Common myeloid progenitor, CD34-positive (primary cell): ENCODE results near the gene SSH3.

ENCODE experiments used
- CTCF ChIA-PET: fragments of 350-600 bp; sonication (Branson Sonifier 250); formaldehyde crosslinking; loops from one replicate; lab custom pipeline; 2021; ENCODE audit warnings: antibody characterized with exemption; lab: Charles Lee
- POLR2A ChIA-PET: fragments of 350-600 bp; sonication (Branson Sonifier 250); formaldehyde crosslinking; loops from one replicate; lab custom pipeline; 2021; ENCODE audit warnings: antibody characterized with exemption; lab: Charles Lee
- DNase-seq, 3 donors: peaks; one replicate each; pipeline versions ENCODE4 v3.0.0 to v3.0.0-alpha.2; 2013
- H3K27ac ChIP-seq, 2 experiments: 1 replicate in 1 of 2; 2 replicates in 1 of 2; pipeline ENCODE4 v1.7.0; 2013; ENCODE audit warnings: inconsistent platforms in 2 of 2, low read length in 2 of 2, mild to moderate bottlenecking in 2 of 2, low read depth in 1 of 2, moderate library complexity in 1 of 2; ENCODE audit not compliant: severe bottlenecking in 2 of 2, insufficient read depth in 1 of 2, poor library complexity in 1 of 2
- H3K27me3 ChIP-seq, 5 experiments: replicated peaks in 2 of 5; 1 replicate in 3 of 5; 2 replicates in 2 of 5; pipeline versions ENCODE4 v1.6.1 to v1.7.0; 2013; ENCODE audit warnings: low read length in 4 of 5, mild to moderate bottlenecking in 2 of 5, moderate library complexity in 2 of 5, inconsistent platforms in 1 of 5; ENCODE audit not compliant: insufficient read depth in 5 of 5, control insufficient read depth in 4 of 5
- H3K36me3 ChIP-seq, 4 experiments: 1 replicate in 2 of 4; 2 replicates in 2 of 4; pipeline versions ENCODE4 v1.6.1 to v1.7.0; 2013; ENCODE audit warnings: low read length in 3 of 4, control low read depth in 1 of 4, mild to moderate bottlenecking in 1 of 4; ENCODE audit not compliant: control insufficient read depth in 4 of 4, insufficient read depth in 4 of 4
- H3K4me1 ChIP-seq, 4 experiments: 1 replicate in 3 of 4; 2 replicates in 1 of 4; pipeline versions ENCODE4 v1.6.1 to v1.7.1; 2013; ENCODE audit warnings: low read length in 3 of 4, mild to moderate bottlenecking in 3 of 4, control low read depth in 1 of 4, inconsistent platforms in 1 of 4, moderate library complexity in 1 of 4; ENCODE audit not compliant: control insufficient read depth in 4 of 4, insufficient read depth in 4 of 4; ENCODE audit errors: control extremely low read depth in 1 of 4
- H3K4me3 ChIP-seq, 7 experiments: 1 replicate in 4 of 7; 2 replicates in 3 of 7; pipeline versions ENCODE4 v1.5.1 to v1.7.0; 2013; ENCODE audit warnings: mild to moderate bottlenecking in 7 of 7, low read length in 6 of 7, moderate library complexity in 6 of 7, inconsistent platforms in 2 of 7, low read depth in 2 of 7, control low read depth in 1 of 7; ENCODE audit not compliant: insufficient read depth in 4 of 7, control insufficient read depth in 1 of 7; ENCODE audit errors: extremely low read depth in 1 of 7
- H3K9me3 ChIP-seq, 5 experiments: 1 replicate in 4 of 5; 2 replicates in 1 of 5; pipeline versions ENCODE4 v1.6.1 to v1.7.1; 2013; ENCODE audit warnings: low read length in 4 of 5, mild to moderate bottlenecking in 2 of 5, inconsistent platforms in 1 of 5, low read depth in 1 of 5, moderate library complexity in 1 of 5; ENCODE audit not compliant: control insufficient read depth in 4 of 5, insufficient read depth in 2 of 5; ENCODE audit errors: control extremely low read depth in 1 of 5
- WGBS: methylation state at CpG from one replicate; pipeline ENCODE4 v1.1.5; 2013; ENCODE audit not compliant: insufficient coverage; 5-methylcytosine and 5-hydroxymethylcytosine counted together

SSH3 gene

GRCh38 chr11:67275606-67276409 lies 27.5 kb upstream of the SSH3 start:
- no peaks in the 10 kb centered on the region for H3K9me3 ChIP-seq
- ChIA-PET CTCF (interaction anchor here (0.7 to 8.9 kb wide), 6 partner anchors 9 to 106 kb away, joined by 3 to 70 read pairs (median 24); partner anchors contain the start of gene ANKRD13D), POLR2A (interaction anchor here (0.9 to 5.9 kb wide), 2 partner anchors 13 to 42 kb away, joined by 3 to 211 read pairs; partner anchors contain the start of gene ANKRD13D)
- H3K27me3 ChIP-seq = no peaks in the 10 kb centered on the region
- 76% methylated on average over 14 of the region's 17 CpGs for WGBS
- peak in 1 of 3 donors; percentile 43 for DNase-seq
- H3K27ac ChIP-seq = peak overlapping the region; percentile 79 to 97
- H3K4me1 ChIP-seq = peaks cover 6 to 100% (median 98%) of the 10 kb centered on the region in 4 experiments
- H3K4me3 ChIP-seq = peak overlapping the region in 4 of 7 experiments; percentile 37 to 61 (median 48)
- peaks cover 6 to 86% (median 39%) of the 10 kb centered on the region in 4 experiments for H3K36me3 ChIP-seq

- peak overlapping the region in 3 of 7 experiments; percentile 11 to 46 (median 36) for H3K4me3 ChIP-seq
Observed at GRCh38 chr11:67276781-67277230, 26.5 kb upstream of the SSH3 start.

GRCh38 chr11:67277231-67277961 lies 25.9 kb upstream of the SSH3 start:
- peak; percentile 98 to 100 (median 99) for DNase-seq
- under 1% methylated on average over 22 of the region's 24 CpGs for WGBS
- Histone ChIP-seq H3K27me3 (no peaks in the 10 kb centered on the region), H3K9me3 (no peaks in the 10 kb centered on the region), H3K36me3 (peaks cover 9 to 86% (median 49%) of the 10 kb centered on the region in 4 experiments), H3K4me1 (peaks cover 6 to 99% (median 98%) of the 10 kb centered on the region in 4 experiments), H3K4me3 (peak overlapping the region in 6 of 7 experiments; percentile 26 to 69 (median 54)), H3K27ac (peak overlapping the region; percentile 96 to 97)
- ChIA-PET CTCF (interaction anchor here (0.8 to 8.9 kb wide), 15 partner anchors 8 to 105 kb away, joined by 3 to 70 read pairs (median 5); partner anchors contain the start of genes ANKRD13D, GRK2 and POLD4), POLR2A (interaction anchor here (0.7 to 5.9 kb wide), 11 partner anchors 9 to 1856 kb away, joined by 3 to 211 read pairs (median 5); partner anchors contain the start of genes ANKRD13D, GRK2, KDM2A and SSH3)

More at GRCh38 chr11:67276781-67277230, 26.5 kb upstream of the SSH3 start:
- Histone ChIP-seq H3K27ac (peak overlapping the region; percentile 79 to 97), H3K4me1 (peaks cover 6 to 99% (median 98%) of the 10 kb centered on the region in 4 experiments), H3K9me3 (no peaks in the 10 kb centered on the region), H3K36me3 (peaks cover 6 to 86% (median 48%) of the 10 kb centered on the region in 4 experiments), H3K27me3 (no peaks in the 10 kb centered on the region)
- CTCF ChIA-PET = interaction anchor here (1.1 to 8.9 kb wide), 12 partner anchors 7 to 105 kb away, joined by 3 to 70 read pairs (median 6); partner anchors contain the start of genes ANKRD13D and POLD4
- peak; percentile 91 to 97 (median 96) for DNase-seq
- WGBS = under 1% methylated on average over 15 of the region's 16 CpGs
- POLR2A ChIA-PET = interaction anchor here (0.8 to 5.9 kb wide), 9 partner anchors 9 to 1855 kb away, joined by 3 to 211 read pairs (median 10); partner anchors contain the start of genes ANKRD13D, GRK2, KDM2A and SSH3

GRCh38 chr11:67278135-67278938 lies 25.0 kb upstream of the SSH3 start:
- ChIA-PET CTCF (interaction anchor here (0.8 to 8.9 kb wide), 11 partner anchors 9 to 104 kb away, joined by 3 to 70 read pairs (median 6); partner anchors contain the start of genes ANKRD13D and GRK2), POLR2A (interaction anchor here (0.7 to 5.9 kb wide), 9 partner anchors 10 to 39 kb away, joined by 3 to 211 read pairs (median 10); partner anchors contain the start of genes ANKRD13D, GRK2 and SSH3)
- DNase-seq = no peak
- H3K27ac ChIP-seq = peak overlapping the region; percentile 96 to 97
- no peaks in the 10 kb centered on the region for H3K27me3 ChIP-seq
- 56% methylated on average over 13 of the region's 14 CpGs for WGBS
- peak overlapping the region in 6 of 7 experiments; percentile 26 to 69 (median 54) for H3K4me3 ChIP-seq
- H3K36me3 ChIP-seq = peaks cover 9 to 86% (median 51%) of the 10 kb centered on the region in 4 experiments
- H3K9me3 ChIP-seq = no peaks in the 10 kb centered on the region
- H3K4me1 ChIP-seq = peaks cover 5 to 99% (median 98%) of the 10 kb centered on the region in 4 experiments

GRCh38 chr11:67278939-67279588 lies 24.3 kb upstream of the SSH3 start:
- peak overlapping the region in 4 of 7 experiments; percentile 19 to 69 (median 44) for H3K4me3 ChIP-seq
- no peak for DNase-seq
- POLR2A ChIA-PET = interaction anchor here (0.6 to 5.9 kb wide), 4 partner anchors 8 to 38 kb away, joined by 3 to 211 read pairs (median 31); partner anchors contain the start of genes ANKRD13D and GRK2
- H3K36me3 ChIP-seq = peaks cover 9 to 87% (median 58%) of the 10 kb centered on the region in 4 experiments
- CTCF ChIA-PET = interaction anchor here (2.3 to 8.9 kb wide), 4 partner anchors 9 to 16 kb away, joined by 6 to 70 read pairs (median 66); partner anchors contain the start of gene ANKRD13D
- no peaks in the 10 kb centered on the region for H3K27me3 ChIP-seq
- 87% methylated on average over 12 of the region's 14 CpGs for WGBS
- H3K4me1 ChIP-seq = peaks cover 5 to 99% (median 98%) of the 10 kb centered on the region in 4 experiments
- no peaks in the 10 kb centered on the region for H3K9me3 ChIP-seq
- peak overlapping the region; percentile 96 to 97 for H3K27ac ChIP-seq
